GM21423 (cell line): ENCODE data around the gene SORCS2.

ENCODE experiments used
- ATAC-seq: cut with Tn5 transposase; IDR thresholded peaks from one replicate; pipeline ENCODE4 v1.9.1; 2021; ENCODE audit warnings: mild to moderate bottlenecking, moderate library complexity; ENCODE audit not compliant: unreplicated experiment

SORCS2 gene

GRCh38 chr4:7399440-7400234 is 207.3 kb downstream of the SORCS2 start:
- ATAC-seq: no peak

GRCh38 chr4:7400671-7401298 is 208.4 kb downstream of the SORCS2 start:
- ATAC-seq: no peak

GRCh38 chr4:7402526-7402925 is 210.2 kb downstream of the SORCS2 start:
- ATAC-seq: no peak

GRCh38 chr4:7403001-7403400 is 210.7 kb downstream of the SORCS2 start:
- no peak for ATAC-seq

GRCh38 chr4:7408166-7408565 is 215.8 kb downstream of the SORCS2 start:
- no peak for ATAC-seq

- no peak for ATAC-seq
These were observed 218.1 kb downstream of the SORCS2 start for GRCh38 chr4:7410446-7410845.

- ATAC-seq: no peak
These were observed 219.2 kb downstream of the SORCS2 start for GRCh38 chr4:7411491-7411890.

- no peak for ATAC-seq
These were observed 219.7 kb downstream of the SORCS2 start for GRCh38 chr4:7411896-7412553.

- ATAC-seq: no peak
These were observed 220.2 kb downstream of the SORCS2 start for GRCh38 chr4:7412554-7412912.

GRCh38 chr4:7414046-7414445 is 221.7 kb downstream of the SORCS2 start:
- ATAC-seq: no peak

- no peak for ATAC-seq
These were observed 222.6 kb downstream of the SORCS2 start for GRCh38 chr4:7414736-7415510.

GRCh38 chr4:7415927-7416686 is 223.8 kb downstream of the SORCS2 start:
- ATAC-seq: no peak

- ATAC-seq: no peak
These were observed 224.6 kb downstream of the SORCS2 start for GRCh38 chr4:7416745-7417432.

- ATAC-seq: no peak
These were observed 225.3 kb downstream of the SORCS2 start for GRCh38 chr4:7417639-7418038.

GRCh38 chr4:7418131-7418943 is 226.0 kb downstream of the SORCS2 start:
- ATAC-seq: no peak

- ATAC-seq: no peak
These were observed 227.8 kb downstream of the SORCS2 start for GRCh38 chr4:7419961-7420660.

- no peak for ATAC-seq
These were observed 228.3 kb downstream of the SORCS2 start for GRCh38 chr4:7420661-7421040.

GRCh38 chr4:7421356-7422150 is 229.2 kb downstream of the SORCS2 start:
- ATAC-seq: no peak
